ENCODE results near the gene SHLD2. TPM values are rescaled to one million over a fixed set of nuclear protein-coding genes. Genes with fewer than 3 reads are reported as not detected.
"Not testable (repeated sequence)": the region's sequence is repeated elsewhere in the genome, so short reads cannot be mapped to it uniquely, and the experiment has no call there.

The SHLD2 gene
- total RNA-seq, 2 donors from 2014 or later = 30.0 to 30.5 TPM

GRCh38 chr10:87162703-87163293 is 67.8 kb downstream of the SHLD2 start:
- not testable (repeated sequence) for H3K36me3 ChIP-seq (ENCODE audit: control insufficient read depth, insufficient read depth, low read length); H3K27me3 ChIP-seq (ENCODE audit: control insufficient read depth, insufficient read depth, low read length, poor library complexity, severe bottlenecking); H3K4me1 ChIP-seq (ENCODE audit: control insufficient read depth, insufficient read depth, low read length); H3K27me3 Mint-ChIP-seq (ENCODE audit: insufficient read depth); H3K9me3 ChIP-seq (ENCODE audit: control insufficient read depth, low read length); H3K4me1 Mint-ChIP-seq; H3K4me3 ChIP-seq (ENCODE audit: low read length); H3K4me3 Mint-ChIP-seq; H3K9ac ChIP-seq (ENCODE audit: extremely low read depth, low read length, poor library complexity, severe bottlenecking); DNase-seq; H3K27ac Mint-ChIP-seq; H3K9me3 Mint-ChIP-seq; H3K27ac ChIP-seq (ENCODE audit: low read depth, low read length)
- H3K36me3 Mint-ChIP-seq (ENCODE audit: low read depth) = peaks cover 14% of the 10 kb centered on the region
- WGBS, 2 experiments (ENCODE audit: insufficient coverage in 1 of 2, insufficient read length in 1 of 2) = 98 to 100% methylated on average over 2 to 3 of the region's 3 CpGs

GRCh38 chr10:87163414-87163813 is 68.4 kb downstream of the SHLD2 start:
- not testable (repeated sequence) for H3K36me3 ChIP-seq (ENCODE audit: control insufficient read depth, insufficient read depth, low read length); H3K4me3 ChIP-seq (ENCODE audit: low read length)

GRCh38 chr10:87169857-87170256 is 74.9 kb downstream of the SHLD2 start:
- not testable (repeated sequence) for H3K9me3 Mint-ChIP-seq; H3K27ac ChIP-seq (ENCODE audit: low read depth, low read length); H3K9me3 ChIP-seq (ENCODE audit: control insufficient read depth, low read length); H3K36me3 Mint-ChIP-seq (ENCODE audit: low read depth); H3K27me3 Mint-ChIP-seq (ENCODE audit: insufficient read depth); H3K4me3 ChIP-seq (ENCODE audit: low read length); H3K4me1 ChIP-seq (ENCODE audit: control insufficient read depth, insufficient read depth, low read length); H3K27me3 ChIP-seq (ENCODE audit: control insufficient read depth, insufficient read depth, low read length, poor library complexity, severe bottlenecking); H3K4me1 Mint-ChIP-seq; H3K9ac ChIP-seq (ENCODE audit: extremely low read depth, low read length, poor library complexity, severe bottlenecking); H3K4me3 Mint-ChIP-seq; H3K27ac Mint-ChIP-seq; DNase-seq; H3K36me3 ChIP-seq (ENCODE audit: control insufficient read depth, insufficient read depth, low read length)
- 86 to 98% methylated on average over 2 to 4 of the region's 4 CpGs for WGBS, 2 experiments (ENCODE audit: insufficient coverage in 1 of 2, insufficient read length in 1 of 2)

More at GRCh38 chr10:87163414-87163813, 68.4 kb downstream of the SHLD2 start:
- H3K9ac ChIP-seq (ENCODE audit: extremely low read depth, low read length, poor library complexity, severe bottlenecking); H3K27me3 Mint-ChIP-seq (ENCODE audit: insufficient read depth); H3K4me1 ChIP-seq (ENCODE audit: control insufficient read depth, insufficient read depth, low read length); H3K27ac ChIP-seq (ENCODE audit: low read depth, low read length); H3K9me3 ChIP-seq (ENCODE audit: control insufficient read depth, low read length); H3K27me3 ChIP-seq (ENCODE audit: control insufficient read depth, insufficient read depth, low read length, poor library complexity, severe bottlenecking); H3K27ac Mint-ChIP-seq; DNase-seq; H3K9me3 Mint-ChIP-seq; H3K4me3 Mint-ChIP-seq; H3K4me1 Mint-ChIP-seq: not testable (repeated sequence)
- WGBS, 2 experiments (ENCODE audit: insufficient coverage in 1 of 2, insufficient read length in 1 of 2) = no CpG with 5 or more reads among the region's 2 CpGs
- peaks cover 14% of the 10 kb centered on the region for H3K36me3 Mint-ChIP-seq (ENCODE audit: low read depth)

- H3K27me3 Mint-ChIP-seq (ENCODE audit: insufficient read depth); H3K9me3 Mint-ChIP-seq; DNase-seq; H3K4me3 Mint-ChIP-seq; H3K36me3 ChIP-seq (ENCODE audit: control insufficient read depth, insufficient read depth, low read length); H3K4me3 ChIP-seq (ENCODE audit: low read length); H3K27me3 ChIP-seq (ENCODE audit: control insufficient read depth, insufficient read depth, low read length, poor library complexity, severe bottlenecking); H3K4me1 ChIP-seq (ENCODE audit: control insufficient read depth, insufficient read depth, low read length); H3K27ac Mint-ChIP-seq; H3K36me3 Mint-ChIP-seq (ENCODE audit: low read depth); H3K9me3 ChIP-seq (ENCODE audit: control insufficient read depth, low read length); H3K9ac ChIP-seq (ENCODE audit: extremely low read depth, low read length, poor library complexity, severe bottlenecking); H3K27ac ChIP-seq (ENCODE audit: low read depth, low read length); H3K4me1 Mint-ChIP-seq: not testable (repeated sequence)
- no CpG with 5 or more reads among the region's 4 CpGs for WGBS, 2 experiments (ENCODE audit: insufficient coverage in 1 of 2, insufficient read length in 1 of 2)
Observed at GRCh38 chr10:87170705-87171104, 75.7 kb downstream of the SHLD2 start.

- H3K36me3 ChIP-seq (ENCODE audit: control insufficient read depth, insufficient read depth, low read length); H3K9me3 ChIP-seq (ENCODE audit: control insufficient read depth, low read length); H3K4me3 ChIP-seq (ENCODE audit: low read length); DNase-seq; H3K4me3 Mint-ChIP-seq; H3K27me3 Mint-ChIP-seq (ENCODE audit: insufficient read depth); H3K36me3 Mint-ChIP-seq (ENCODE audit: low read depth); H3K4me1 ChIP-seq (ENCODE audit: control insufficient read depth, insufficient read depth, low read length); H3K9ac ChIP-seq (ENCODE audit: extremely low read depth, low read length, poor library complexity, severe bottlenecking); H3K9me3 Mint-ChIP-seq; H3K27ac Mint-ChIP-seq; H3K27ac ChIP-seq (ENCODE audit: low read depth, low read length); H3K27me3 ChIP-seq (ENCODE audit: control insufficient read depth, insufficient read depth, low read length, poor library complexity, severe bottlenecking); H3K4me1 Mint-ChIP-seq: not testable (repeated sequence)
- 95% methylated on average over 1 of the region's 1 CpG; no CpG with 5 or more reads in 1 of the 2 experiments for WGBS, 2 experiments (ENCODE audit: insufficient coverage in 1 of 2, insufficient read length in 1 of 2)
Observed at GRCh38 chr10:87171670-87172069, 76.7 kb downstream of the SHLD2 start.

GRCh38 chr10:87172178-87172577 is 77.2 kb downstream of the SHLD2 start:
- not testable (repeated sequence) for H3K27me3 ChIP-seq (ENCODE audit: control insufficient read depth, insufficient read depth, low read length, poor library complexity, severe bottlenecking); H3K27me3 Mint-ChIP-seq (ENCODE audit: insufficient read depth); H3K27ac Mint-ChIP-seq; H3K4me3 Mint-ChIP-seq; H3K4me1 ChIP-seq (ENCODE audit: control insufficient read depth, insufficient read depth, low read length); H3K9me3 ChIP-seq (ENCODE audit: control insufficient read depth, low read length); H3K4me1 Mint-ChIP-seq; H3K27ac ChIP-seq (ENCODE audit: low read depth, low read length); H3K36me3 ChIP-seq (ENCODE audit: control insufficient read depth, insufficient read depth, low read length); H3K9me3 Mint-ChIP-seq; H3K9ac ChIP-seq (ENCODE audit: extremely low read depth, low read length, poor library complexity, severe bottlenecking); DNase-seq; H3K4me3 ChIP-seq (ENCODE audit: low read length); H3K36me3 Mint-ChIP-seq (ENCODE audit: low read depth)

GRCh38 chr10:87177587-87177986 is 82.6 kb downstream of the SHLD2 start:
- H3K4me1 ChIP-seq (ENCODE audit: control insufficient read depth, insufficient read depth, low read length); H3K36me3 ChIP-seq (ENCODE audit: control insufficient read depth, insufficient read depth, low read length); H3K9ac ChIP-seq (ENCODE audit: extremely low read depth, low read length, poor library complexity, severe bottlenecking); H3K27ac Mint-ChIP-seq; H3K27me3 ChIP-seq (ENCODE audit: control insufficient read depth, insufficient read depth, low read length, poor library complexity, severe bottlenecking); H3K27ac ChIP-seq (ENCODE audit: low read depth, low read length); H3K4me3 Mint-ChIP-seq; H3K4me3 ChIP-seq (ENCODE audit: low read length); H3K27me3 Mint-ChIP-seq (ENCODE audit: insufficient read depth); DNase-seq; H3K4me1 Mint-ChIP-seq; H3K9me3 Mint-ChIP-seq; H3K9me3 ChIP-seq (ENCODE audit: control insufficient read depth, low read length): not testable (repeated sequence)
- no CpG with 5 or more reads among the region's 3 CpGs for WGBS, 2 experiments (ENCODE audit: insufficient coverage in 1 of 2, insufficient read length in 1 of 2)
- peaks cover 14% of the 10 kb centered on the region for H3K36me3 Mint-ChIP-seq (ENCODE audit: low read depth)

Measured in endodermal cell (in vitro differentiated cells).